Islet precursor cell (in vitro differentiated cells): ENCODE data around the gene FLYWCH2.
"Not testable (repeated sequence)": the region's sequence is repeated elsewhere in the genome, so short reads cannot be mapped to it uniquely, and the experiment has no call there.

ENCODE experiments used
- DNase-seq: peaks from one replicate; pipeline ENCODE4 v3.0.0-alpha.2; 2018

Gene FLYWCH2

GRCh38 chr16:2915196-2915929 is 32.3 kb downstream of the FLYWCH2 start:
- no peak for DNase-seq

DNA sequence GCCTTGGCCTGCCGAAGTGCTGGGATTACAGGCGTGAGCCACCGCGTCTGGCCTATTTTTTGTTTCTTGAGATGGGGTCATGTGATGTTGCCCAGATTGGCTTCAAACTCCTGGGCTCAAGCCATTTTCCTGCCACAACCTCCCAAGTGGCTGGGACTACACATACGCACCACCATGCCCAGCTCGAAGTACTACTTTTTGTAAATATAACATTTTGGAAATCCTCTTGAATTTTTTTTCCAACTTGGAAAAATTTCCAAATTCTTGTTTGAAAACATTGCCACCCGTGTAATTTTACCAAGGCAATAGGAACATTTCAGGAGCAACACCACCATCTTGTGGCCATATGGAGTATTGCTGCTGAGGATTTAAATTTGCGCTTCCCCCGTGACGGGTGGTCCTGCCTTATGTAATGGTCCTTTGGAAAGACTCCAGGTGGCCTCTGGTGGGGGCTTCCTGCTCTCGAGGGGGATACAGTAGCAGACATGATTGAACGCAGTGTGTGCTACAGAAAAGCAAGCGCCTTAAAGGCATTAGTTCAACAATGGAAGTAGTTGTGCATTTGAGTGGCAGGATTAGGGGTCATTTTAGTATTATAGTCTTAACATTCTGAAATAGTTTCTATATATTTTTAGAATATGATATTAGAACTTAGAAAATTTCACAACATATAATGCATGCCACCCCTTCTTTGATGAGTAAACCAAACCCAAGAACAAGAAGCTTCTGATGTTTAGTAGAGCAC is 36.7 kb downstream of the FLYWCH2 start:
- DNase-seq: no peak

- no peak for DNase-seq
Observed at GRCh38 chr16:2923481-2923880, 40.5 kb downstream of the FLYWCH2 start.

DNA sequence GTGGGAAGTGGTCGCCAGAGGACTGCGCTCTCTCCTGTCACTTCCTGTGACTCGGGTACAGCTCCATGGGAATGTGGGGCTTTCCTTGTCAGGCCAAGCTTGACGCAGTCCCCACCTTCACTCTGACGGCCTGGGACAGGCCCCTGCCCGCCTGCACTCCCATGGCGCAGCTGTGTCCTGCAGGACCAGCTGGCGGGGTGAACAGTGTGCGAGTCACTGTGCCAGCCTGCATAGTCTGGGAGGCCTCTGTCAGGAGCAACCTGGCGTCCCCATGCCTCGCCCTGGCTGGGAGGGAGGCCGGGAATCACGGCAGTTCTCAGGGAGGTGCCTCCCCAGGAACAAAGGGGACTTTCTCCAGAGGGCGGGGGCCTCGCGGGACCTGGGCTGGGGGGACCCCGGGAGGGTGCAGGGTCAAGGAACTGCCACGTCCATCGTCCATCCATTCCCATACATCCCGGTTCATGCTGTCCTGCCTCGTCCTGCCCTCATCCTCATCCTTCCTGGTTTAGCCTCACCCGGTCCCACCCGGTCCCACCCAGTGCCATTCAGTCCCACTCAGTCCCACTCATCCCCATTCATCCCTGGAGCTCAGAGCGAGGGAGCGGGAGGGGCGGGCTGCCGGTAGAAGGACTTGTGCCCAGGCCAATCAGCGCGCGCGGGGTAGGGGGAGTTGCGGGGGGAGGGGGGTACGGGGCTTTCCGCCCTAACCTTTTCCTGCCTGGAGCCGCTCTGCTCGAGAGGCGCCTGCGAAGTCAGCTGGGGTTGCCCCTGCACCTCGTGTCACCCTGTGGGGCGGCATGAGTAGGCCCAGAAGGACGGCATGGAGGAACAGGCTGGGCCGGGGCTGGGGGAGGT is 42.1 kb downstream of the FLYWCH2 start:
- no peak for DNase-seq

DNA sequence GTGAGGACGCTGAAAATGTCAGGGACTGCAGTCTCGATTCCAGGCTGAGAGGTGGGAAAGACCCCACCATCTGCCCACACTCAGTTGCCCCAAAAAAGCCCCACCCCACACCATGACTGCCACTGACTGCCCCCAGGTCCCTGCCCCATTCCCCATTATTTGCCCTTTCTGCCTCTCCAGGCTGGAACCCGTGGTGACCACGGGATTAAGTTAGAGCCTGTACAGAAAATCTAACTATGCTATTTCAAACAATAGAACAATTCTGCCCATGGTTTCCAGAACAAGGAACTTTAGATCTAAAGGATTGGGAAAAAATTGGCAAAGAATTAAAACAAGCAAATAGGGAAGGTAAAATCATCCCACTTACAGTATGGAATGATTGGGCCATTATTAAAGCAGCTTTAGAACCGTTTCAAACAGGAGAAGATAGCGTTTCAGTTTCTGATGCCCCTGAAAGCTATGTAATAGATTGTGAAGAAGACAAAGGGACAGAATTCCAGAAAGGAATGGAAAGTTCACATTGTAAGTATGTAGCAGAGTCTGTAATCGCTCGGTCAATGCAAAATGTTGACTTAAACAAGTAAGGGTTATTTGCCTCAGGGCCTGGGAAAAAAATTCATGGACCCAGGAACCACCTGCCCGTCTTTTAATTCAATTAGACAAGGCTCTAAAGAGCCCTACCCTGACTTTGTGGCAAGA is 43.1 kb downstream of the FLYWCH2 start:
- no peak for DNase-seq

DNA sequence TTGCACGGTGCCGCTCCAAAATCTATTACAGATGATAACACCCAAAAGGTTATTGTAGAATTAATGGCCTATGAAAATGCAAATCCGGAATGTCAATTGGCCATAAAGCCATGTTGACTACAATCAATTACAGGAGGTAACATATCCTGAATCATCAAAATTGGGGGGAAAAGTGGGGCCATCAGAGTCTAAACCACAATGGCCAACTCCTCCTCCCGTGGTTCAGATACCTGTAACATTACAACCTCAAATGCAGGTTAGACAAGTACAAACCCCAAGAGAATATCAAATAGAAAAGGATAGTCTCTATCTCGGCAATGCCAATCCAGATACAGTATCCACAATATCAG is 43.6 kb downstream of the FLYWCH2 start:
- DNase-seq: no peak

DNA sequence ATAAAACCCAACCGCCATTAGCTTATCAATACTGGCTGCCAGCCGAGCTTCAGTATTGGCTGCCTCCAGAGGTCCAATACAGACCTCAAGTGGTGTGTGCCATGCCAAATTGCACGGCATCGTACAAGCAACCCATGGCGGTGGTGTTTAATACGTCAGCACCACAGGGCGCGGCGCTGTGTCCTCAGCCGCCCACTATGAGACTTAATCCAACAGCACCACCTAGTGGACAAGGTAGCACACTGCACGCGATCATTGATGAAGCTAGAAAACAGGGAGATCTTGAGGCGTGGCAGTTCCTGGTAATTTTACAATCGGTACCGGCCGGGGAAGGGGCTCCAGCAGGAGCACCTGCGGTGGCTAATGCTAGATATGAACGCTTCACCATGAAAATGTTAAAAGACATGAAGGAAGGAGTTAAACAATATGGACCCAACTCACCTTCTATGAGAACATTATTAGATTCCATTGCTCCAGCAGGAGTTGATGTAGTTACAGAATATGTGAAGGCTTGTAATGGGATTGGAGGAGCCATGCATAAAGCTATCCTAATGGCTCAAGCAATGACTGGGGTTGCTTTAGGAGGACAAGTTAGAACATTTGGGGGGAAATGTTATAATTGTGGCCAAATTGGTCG is 44.1 kb downstream of the FLYWCH2 start:
- DNase-seq: peak; percentile 89

GRCh38 chr16:2928151-2928550 is 45.1 kb downstream of the FLYWCH2 start:
- not testable (repeated sequence) for DNase-seq

- no peak for DNase-seq
Observed at GRCh38 chr16:2928796-2929195, 45.8 kb downstream of the FLYWCH2 start.

GRCh38 chr16:2929693-2930092 is 46.7 kb downstream of the FLYWCH2 start:
- no peak for DNase-seq

DNA sequence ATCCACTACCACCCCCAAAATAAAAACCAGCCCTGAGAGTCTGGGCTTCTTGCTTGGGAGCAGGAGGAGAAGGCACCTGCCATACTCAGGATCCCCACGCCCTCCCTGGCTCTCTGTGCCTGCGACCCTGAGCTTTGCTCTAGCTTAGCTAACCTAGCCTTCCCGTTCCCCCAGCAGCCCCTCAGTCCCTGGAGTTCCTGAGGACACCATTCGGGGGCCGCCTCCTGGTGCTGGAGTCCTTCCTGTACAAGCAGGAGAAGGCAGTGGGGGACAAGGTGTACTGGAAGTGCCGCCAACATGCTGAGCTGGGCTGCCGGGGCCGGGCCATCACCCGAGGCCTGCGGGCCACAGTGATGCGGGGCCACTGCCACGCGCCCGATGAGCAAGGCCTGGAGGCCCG is 47.2 kb downstream of the FLYWCH2 start:
- no peak for DNase-seq

DNA sequence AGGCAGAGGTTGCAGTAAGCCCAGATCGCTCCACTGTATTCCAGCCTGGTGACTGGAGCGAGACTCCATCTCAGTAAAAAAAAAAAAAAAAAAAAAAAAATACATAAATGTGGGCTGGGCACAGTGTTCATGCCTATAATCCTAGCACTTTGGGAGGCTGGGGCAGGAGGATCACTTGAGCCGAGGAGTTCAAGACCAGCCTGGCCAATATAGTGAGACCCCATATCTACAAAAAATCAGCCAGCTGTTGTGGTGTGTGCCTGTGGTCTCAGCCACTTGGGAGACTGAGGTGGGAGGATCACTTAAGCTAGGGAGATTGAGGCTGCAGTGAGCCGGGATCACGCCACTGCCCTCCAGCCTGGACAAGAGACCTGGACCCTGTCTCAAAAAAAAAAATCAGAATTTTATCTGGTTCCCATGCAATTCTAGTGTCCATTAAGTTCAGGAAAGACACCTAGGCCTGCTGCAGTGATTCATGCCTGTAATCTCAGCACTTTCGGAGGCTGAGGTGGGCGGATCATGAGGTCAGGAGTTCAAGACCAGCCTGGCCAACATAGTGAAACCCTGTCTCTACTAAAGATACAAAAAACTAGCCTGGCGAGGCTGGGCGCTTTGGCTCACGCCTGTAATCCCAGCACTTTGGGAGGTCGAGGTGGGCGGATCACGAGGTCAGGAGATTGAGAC is 48.4 kb downstream of the FLYWCH2 start:
- DNase-seq: not testable (repeated sequence)

DNA sequence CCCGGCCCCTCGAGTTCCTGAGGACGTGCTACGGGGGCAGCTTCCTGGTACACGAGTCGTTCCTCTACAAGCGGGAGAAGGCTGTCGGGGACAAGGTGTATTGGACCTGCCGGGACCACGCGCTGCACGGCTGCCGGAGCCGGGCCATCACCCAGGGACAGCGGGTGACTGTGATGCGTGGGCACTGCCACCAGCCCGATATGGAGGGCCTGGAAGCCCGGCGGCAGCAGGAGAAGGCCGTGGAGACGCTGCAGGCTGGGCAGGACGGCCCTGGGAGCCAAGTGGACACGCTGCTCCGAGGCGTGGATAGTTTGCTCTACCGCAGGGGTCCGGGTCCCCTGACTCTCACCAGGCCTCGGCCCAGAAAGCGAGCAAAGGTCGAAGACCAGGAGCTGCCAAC is 50.1 kb downstream of the FLYWCH2 start:
- DNase-seq: no peak

DNA sequence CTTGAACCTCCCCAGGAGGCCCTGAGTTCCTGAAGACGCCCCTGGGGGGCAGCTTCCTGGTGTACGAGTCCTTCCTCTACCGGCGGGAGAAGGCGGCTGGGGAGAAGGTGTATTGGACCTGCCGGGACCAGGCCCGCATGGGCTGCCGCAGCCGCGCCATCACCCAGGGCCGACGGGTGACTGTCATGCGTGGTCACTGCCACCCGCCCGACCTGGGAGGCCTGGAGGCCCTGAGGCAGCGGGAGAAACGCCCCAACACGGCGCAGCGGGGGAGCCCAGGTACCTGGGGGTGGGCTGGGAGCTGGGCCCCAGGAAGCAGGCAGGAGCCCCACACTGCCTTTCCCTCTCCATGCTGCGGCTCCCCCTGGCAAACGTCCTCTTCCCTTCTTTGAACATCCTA is 50.7 kb downstream of the FLYWCH2 start:
- DNase-seq: no peak

GRCh38 chr16:2934450-2934849 is 51.4 kb downstream of the FLYWCH2 start:
- DNase-seq: no peak

GRCh38 chr16:2936436-2937011 is 53.5 kb downstream of the FLYWCH2 start:
- DNase-seq: no peak

DNA sequence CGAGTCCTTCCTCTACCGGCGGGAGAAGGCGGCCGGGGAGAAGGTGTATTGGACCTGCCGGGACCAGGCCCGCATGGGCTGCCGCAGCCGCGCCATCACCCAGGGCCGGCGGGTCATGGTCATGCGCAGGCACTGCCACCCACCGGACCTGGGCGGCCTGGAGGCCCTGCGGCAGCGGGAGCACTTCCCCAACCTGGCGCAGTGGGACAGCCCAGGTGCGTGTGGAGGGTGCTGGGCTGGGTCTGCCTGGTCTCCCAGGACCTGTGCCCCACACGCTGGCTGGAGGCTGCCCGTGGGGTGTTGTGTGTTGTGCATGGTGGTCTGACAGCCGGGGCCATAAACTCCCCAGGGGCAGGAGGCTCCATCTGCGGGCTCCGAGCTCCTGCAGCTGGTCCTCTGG is 54.2 kb downstream of the FLYWCH2 start:
- no peak for DNase-seq

DNA sequence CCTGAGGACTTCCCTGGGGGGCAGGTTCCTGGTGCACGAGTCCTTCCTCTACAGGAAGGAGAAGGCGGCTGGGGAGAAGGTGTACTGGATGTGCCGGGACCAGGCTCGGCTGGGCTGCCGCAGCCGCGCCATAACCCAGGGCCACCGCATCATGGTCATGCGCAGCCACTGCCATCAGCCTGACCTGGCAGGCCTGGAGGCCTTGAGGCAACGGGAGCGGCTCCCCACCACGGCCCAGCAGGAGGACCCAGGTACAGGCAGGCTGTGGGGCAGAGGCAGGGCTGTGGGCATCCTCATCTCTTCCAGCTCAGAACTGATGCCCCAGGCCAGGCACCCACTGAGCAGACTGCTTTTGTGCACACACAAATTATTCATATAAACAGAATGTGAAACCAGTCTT is 55.2 kb downstream of the FLYWCH2 start:
- DNase-seq: no peak

DNA sequence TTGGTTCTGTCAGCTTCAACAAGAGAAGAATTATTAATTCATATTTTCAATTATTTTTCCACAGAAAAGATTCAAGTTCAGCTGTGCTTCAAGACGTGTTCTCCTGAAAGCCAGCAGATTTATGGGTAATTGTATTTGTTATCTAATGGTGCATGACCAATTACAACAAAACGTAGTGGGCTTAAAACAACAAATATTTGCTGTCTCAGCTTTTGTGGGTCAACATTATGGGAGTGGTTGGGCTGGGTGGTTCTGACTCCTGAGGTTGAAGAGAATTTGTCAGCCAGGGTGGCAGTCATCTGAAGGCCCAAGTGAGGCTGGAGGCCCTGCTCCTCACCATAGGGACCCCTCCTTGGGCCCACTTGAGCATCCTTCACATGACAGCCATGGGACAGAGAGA is 57.0 kb downstream of the FLYWCH2 start:
- DNase-seq: no peak

DNA sequence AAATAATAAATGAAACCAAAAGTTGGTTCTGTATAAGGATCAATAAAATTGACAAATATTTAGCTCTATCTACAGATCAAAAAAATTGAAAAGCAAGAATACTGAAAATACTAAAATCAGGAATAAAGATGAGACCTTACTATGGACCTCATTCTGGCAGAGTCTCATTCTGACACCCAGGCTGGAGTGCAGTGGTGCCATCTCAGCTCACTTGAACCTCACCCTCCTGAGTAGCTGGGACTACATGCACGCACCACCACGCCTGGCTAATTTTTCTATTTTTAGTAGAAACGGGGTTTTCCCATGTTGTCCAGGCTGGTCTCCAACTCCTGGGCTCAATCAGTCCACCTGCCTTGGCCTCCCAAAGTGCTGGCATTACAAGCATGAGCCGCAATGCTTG is 59.0 kb downstream of the FLYWCH2 start:
- DNase-seq: no peak

DNA sequence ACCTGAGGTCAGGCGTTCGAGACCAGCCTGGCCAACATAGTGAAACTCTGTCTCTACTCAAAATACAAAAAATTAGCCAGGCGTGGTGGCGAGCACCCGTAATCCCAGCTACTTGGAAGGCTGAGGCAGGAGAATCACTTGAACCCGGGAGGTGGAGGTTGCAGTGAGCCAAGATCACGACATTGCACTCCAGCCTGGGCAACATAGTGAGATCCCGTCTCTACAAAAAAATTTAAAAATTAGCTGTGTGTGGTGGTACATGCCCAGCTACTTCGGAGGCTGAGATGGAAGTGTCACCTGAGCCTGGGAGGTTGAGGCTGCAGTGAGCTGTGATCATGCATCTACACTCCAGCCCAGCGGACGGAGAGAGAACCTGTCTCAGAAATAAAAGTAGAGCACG is 60.7 kb downstream of the FLYWCH2 start:
- not testable (repeated sequence) for DNase-seq

- DNase-seq: no peak
Observed at GRCh38 chr16:2946649-2947048, 63.6 kb downstream of the FLYWCH2 start.
